GM12801 (cell line): Measurements from ENCODE around the gene NKAIN2.

ENCODE experiments used
- CTCF ChIP-seq: IDR thresholded peaks from one replicate; pipeline ENCODE4 v1.5.1; 2011; ENCODE audit warnings: control low read depth; ENCODE audit not compliant: insufficient read length; ENCODE audit errors: extremely low read depth

Gene NKAIN2

GRCh38 chr6:124823240-124824111, 1019.8 kb downstream of the NKAIN2 start:
- TF ChIP-seq CTCF = no peak

- no peak for TF ChIP-seq CTCF
These were observed 1021.9 kb downstream of the NKAIN2 start for GRCh38 chr6:124825564-124825963.

GRCh38 chr6:124829822-124830221, 1026.2 kb downstream of the NKAIN2 start:
- TF ChIP-seq CTCF = no peak

GRCh38 chr6:124830506-124830905, 1026.8 kb downstream of the NKAIN2 start:
- TF ChIP-seq CTCF = no peak

GRCh38 chr6:124854338-124854922, 1050.8 kb downstream of the NKAIN2 start:
- no peak for TF ChIP-seq CTCF

- TF ChIP-seq CTCF = no peak
These were observed 1054.1 kb downstream of the NKAIN2 start for GRCh38 chr6:124857746-124858145.

- no peak for TF ChIP-seq CTCF
These were observed 1054.9 kb downstream of the NKAIN2 start for GRCh38 chr6:124858564-124858963.
